T-helper 2 cell treated with Interferon-gamma antibody and Interleukin-4, amounts not matched to agents 100 ng/mL and 5 ng/mL, for 36 hours (primary cell): ENCODE measurements around the gene CGNL1. TPM values are rescaled to one million over a fixed set of nuclear protein-coding genes. Genes with fewer than 3 reads are reported as not detected.

Source experiments
- intact Hi-C: fragments of 100-400 bp; cut with micrococcal nuclease; formaldehyde crosslinking; loops from one replicate; pipeline ENCODE4 v1.15.1; 2023
- total RNA-seq: library from RNA; stranded (reverse); gene quantifications from 2 replicates; pipeline ENCODE4 v1.2.3, GENCODE V29; 2022

The CGNL1 gene
- total RNA-seq, 1 donor from 2014 or later, result not detected

DNA sequence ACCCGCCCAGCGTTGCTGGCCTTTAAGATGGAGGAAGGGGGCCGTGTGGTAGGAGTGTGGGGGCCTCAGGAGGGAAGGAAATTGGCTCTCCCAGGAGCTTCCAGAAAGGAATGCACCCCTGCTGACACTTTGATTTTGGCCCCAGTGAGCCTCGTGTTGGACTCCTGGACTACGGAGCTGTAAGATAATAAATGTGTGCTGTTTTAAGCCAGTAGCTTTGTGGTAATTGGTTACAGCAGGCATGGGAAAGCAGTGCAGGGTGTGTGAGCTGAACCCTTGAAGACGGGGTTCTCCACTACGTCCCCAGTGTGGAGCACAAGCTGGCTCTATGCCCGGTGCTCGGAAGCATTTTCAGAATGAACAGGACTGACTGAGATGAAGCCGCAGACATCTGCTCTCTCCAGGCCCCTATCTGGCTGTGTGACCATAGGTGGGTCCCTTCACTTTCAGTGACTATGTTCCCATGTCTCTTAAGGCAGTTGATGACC lies 22.9 kb upstream of the CGNL1 start:
- intact Hi-C loops, result no loop called here

DNA sequence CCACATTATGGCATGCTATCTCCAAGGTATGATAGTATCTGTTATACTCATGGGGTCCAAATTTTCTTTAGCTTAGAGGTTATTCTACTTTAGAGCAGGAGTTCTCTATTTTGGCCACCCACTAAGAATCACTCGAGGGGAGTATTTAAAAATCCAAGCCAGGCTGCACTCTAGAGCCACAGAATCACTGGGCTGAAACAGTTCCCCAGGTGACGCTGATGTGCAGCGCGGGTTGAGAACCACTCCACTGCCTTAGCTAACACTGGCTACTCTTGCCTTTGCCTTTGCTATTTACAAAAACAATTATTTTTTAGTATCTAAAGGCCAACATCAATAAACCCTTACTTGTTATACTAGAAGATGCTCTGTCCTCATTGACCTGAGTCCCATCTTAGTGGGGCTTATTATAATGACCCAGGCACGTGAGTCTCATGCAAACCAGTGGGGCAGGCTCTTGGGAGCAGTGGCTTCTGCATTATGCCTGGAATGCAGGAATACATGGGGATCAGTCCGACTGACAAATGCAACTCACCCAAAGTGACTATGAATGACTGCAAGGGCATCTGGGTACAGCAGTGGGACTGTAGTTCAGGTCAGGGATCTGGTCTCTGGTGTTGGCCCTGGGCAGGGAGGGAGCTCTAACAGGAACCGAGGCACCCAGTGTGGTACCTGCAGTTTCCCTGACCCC lies 21.7 kb upstream of the CGNL1 start:
- intact Hi-C loops, result no loop called here

DNA sequence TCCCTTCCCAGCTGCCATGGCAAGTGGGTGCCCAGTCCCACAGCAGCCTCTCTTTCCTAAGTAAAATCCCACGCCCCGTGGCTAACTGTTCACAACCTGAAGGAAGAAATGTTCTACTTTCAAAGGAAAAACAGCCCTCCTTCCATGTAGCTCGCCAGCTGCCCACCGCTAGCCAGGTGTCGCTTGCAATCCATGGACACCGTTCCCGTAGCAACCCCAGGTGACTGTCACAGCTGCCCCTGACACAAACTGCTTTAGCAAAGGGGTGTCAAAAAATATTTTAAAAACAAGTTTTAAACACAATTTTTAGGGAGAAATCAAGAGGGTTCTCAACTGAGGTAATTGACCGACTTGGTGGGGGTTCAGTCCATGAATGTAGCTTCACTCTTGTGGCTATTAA lies 21.0 kb upstream of the CGNL1 start:
- intact Hi-C loops, result no loop called here

DNA sequence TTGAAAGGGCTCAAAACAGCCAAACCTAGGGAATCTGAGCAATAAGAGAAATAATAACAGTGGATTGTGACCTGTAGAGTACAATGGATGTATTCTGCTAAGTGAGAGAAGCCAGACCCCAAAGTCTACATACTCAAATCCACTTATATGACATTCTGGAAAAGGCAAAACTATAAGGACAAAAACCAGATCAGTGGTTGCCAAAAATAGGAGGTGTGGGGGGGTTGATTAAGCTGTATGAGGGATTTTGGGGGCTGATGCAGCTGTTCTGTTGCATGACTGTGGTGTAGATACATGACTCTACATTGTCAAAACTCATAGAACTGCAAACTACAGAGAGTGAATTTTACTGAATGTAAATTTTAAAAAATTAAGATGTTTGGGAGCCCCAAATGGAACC lies 20.1 kb upstream of the CGNL1 start:
- intact Hi-C loops, result no loop called here

DNA sequence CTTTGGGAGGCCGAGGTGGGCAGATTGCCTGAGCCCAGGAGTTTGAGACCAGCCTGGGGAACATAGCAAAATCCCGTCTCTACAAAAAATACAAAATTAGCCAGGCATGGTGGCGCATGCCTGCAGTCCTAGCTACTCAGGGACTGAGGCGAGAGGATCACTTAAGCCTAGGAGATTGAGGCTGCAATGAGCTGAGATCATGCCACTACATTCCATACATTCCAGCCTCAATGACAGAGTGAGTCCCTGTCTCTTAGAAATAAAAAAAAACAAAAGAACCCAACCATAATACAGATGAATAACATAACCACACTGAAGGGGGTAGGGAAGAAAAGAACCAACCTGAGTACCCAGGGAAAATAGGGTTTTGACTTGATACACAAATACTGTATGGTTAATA lies 19.7 kb upstream of the CGNL1 start:
- intact Hi-C loops, result no loop called here

DNA sequence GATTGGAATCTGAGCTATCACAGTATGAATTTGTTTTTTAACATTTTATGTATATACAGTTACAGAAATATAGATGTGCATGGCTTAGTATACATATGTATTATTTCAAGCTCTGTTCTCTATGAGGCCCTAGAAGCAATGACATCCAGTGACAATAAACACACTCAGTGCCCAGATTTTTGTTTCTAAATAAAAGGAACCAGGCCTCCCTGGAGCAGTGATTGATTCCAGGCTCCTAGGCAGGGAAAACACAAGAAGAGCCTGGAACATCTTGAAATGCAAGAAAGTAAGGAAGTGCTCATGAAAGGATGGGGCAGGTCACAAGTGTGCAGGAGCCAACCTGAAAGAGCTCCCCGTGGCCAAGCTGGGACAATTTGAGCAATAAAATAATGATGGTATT lies 18.5 kb upstream of the CGNL1 start:
- intact Hi-C loops, result no loop called here

DNA sequence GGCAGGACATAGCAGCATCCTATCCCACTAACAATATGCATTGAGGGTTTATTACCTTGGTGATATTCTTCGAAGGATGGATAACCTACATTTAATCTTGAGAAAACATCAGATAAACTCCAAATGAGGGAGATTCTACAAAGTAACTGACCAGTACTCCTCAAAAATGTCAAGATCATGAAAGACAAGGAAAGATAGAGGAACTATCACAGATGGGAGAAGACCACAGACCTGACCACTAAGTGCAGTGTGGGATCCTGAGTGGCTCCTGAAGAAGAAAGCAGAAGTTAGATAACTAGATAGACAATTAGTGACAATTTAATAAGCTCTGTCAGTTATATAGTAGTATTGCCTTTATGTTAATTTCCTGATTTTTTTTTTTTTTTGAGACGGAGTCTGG lies 17.7 kb upstream of the CGNL1 start:
- intact Hi-C loops, result no loop called here

DNA sequence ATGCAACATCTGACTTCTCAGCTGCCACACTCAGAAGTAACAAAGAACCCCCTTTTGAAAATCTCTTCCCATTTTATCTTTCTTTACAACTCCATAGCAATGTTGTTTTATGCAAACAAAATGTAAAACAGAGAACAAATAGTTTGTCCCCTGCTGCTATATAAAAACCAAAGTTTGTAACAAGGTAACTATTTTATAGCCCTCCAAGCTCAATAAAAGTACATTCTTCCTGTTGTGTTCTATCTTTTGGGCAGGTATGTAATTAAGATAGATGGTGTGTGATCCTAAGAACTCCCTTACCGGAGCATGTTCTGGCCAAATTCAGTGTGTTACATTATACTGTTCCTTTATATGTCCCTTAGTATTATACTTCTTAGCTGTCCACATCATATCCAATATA lies 12.6 kb upstream of the CGNL1 start:
- intact Hi-C loops, result no loop called here

DNA sequence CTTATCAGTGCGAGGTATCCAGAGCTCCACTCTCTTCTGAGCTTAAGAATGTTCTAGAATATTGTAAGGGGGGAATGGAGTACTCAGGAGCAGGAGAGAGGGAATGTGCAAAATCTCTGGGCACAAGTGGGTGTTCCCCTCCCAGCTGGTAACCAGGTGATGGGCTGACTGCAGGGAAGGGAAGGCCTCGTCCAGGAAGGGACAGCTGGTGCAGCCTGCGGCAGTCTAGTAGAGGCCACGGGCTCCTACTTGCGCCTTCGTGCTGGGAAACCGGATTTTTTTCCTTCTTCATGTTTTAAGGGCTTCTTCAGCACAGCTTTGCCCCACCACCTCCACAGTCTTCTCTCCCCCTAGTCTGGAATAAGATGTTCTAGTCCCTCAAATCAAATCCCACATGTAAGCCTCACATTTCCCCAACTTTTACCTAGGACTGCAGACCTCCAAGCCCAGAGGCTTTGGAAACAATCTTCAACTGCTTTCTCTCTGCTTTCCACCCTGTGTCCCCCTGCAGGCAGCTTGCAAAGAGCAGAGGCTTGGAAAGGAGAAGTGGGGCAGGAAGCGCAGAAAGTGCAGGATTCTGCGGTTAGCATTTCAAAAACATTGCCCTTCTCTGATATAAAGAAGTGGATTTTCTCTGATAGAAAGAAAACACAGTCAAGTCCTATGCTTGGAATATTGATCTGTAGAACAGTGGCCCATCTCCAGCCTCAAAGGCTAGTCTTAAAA lies 11.9 kb upstream of the CGNL1 start:
- intact Hi-C loops, result no loop called here

DNA sequence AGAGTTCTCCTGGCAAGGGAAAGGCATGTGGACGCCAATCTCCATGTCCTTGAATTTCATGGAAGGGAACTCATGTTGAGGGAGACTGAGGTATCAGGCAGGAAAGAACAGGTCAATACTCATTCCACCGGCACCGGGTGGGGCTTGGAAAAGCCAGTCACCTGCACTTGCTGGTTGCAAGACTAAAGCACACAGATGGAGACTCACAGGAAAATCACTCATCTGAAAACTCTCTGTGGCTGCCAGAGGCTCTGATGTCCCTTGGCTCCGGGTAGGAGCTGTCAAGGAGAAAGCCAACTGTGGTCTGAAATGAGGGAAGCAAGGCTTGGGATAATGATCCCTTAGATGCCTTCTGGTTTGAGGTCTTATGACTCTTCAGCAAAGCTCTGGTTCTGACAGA lies 8.7 kb upstream of the CGNL1 start:
- intact Hi-C loops, result no loop called here

DNA sequence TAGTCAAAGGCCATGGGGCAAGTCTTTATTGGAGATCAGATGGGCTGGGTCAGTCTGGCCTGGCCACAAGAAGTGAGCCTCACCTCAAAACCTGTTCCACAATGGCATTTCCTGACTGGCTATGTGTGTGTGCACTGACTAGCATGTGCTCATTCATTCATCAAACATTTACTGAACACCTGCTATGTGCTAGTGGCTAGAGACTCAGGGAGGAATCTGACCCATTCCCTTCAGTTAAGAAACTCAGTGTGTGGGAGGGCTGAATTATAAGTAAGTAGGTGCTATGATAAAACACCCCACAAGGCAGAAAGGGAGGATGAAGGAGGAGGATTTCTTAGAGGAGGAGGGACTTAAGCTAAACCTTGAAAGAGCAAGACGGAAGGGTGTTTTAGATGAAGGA lies 5.4 kb upstream of the CGNL1 start:
- intact Hi-C loops, result no loop called here

DNA sequence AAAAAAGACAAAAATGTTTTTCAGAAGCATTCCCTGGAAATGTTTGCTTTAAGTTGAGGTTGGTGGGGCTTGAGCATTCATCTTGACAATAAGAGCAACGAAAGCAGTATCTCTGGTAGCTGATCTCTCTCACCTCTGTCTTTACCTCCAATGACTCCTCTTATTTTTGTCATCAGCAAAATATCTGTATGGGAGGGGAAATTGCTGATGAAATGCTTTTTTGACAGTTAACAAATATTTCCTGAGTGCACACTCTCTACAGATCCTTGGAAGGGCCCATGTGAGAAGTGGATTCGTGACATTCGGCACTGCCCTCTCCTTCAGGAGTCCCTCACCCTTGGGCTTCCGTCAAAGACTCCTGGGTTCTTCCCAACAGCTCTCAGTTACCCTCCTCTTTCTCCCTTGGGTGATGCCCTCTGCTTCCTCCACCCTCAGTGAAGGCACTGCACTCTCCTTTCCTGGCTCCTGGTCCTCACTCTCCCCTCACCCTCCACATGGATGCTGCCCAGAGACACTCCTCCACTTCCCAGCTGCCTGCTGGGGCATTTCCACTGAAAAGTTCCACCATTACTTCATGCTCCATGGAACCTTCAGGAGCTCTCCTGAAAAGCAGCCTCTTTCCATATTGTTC lies 2.9 kb upstream of the CGNL1 start:
- intact Hi-C loops, result no loop called here

DNA sequence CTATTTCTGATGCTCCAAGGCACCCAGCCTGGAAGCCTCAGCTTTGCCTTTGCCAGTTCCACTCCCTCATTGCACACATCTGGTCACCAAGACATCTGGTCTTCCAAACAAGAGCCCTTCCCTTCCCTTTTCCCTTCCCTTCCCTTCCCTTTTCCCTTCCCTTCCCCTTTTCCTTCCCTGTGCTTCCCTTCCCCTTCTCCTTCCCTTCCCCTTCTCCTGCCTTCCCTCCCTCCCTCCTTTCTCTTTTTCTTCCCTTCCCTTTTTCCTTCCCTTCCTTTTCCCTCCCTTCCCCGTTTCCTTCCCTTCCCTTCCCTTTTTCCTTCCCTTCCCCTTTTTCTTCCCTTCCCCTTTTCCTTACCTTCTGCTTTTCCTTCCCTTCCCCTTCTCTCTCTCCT lies 2.4 kb upstream of the CGNL1 start:
- intact Hi-C loops, result no loop called here

DNA sequence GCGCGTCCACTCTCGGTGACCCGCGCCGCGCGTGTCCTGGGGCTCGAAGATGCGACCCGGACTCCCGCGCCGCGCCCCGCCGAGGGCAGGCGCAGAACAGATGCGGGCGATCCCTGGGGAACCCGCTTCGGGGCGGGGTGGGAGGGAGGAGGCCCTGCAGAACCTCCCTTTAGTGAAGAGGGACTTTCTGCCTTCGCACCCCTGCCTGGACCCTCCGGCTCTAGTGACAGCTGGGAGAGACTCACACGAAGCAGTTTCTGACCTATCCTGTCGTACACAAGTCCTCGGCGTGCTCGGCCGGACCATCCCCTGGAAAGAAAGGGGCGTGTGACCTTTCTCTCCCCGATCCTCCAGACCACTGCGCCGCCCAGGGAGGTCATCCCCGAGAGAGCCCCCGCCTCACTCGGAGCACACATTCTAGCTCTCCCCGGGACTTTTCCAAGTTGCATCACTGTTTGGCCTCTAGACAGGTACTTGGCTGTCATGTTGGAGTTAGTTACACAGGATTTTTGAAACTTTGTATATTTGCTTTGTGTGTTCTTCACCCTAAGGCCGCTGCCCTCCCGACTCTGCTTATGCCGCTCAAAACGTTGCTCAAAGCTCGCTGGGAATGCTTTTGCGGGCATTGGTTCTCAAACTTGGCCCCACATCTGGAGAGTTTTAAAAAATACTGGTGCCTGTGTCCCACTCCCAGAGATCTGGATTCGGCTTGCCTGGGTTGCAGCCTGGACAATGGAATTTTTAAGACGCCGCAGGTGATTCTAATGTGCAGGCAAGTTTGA lies 582 bp downstream of the CGNL1 start:
- intact Hi-C loops, result no loop called here

DNA sequence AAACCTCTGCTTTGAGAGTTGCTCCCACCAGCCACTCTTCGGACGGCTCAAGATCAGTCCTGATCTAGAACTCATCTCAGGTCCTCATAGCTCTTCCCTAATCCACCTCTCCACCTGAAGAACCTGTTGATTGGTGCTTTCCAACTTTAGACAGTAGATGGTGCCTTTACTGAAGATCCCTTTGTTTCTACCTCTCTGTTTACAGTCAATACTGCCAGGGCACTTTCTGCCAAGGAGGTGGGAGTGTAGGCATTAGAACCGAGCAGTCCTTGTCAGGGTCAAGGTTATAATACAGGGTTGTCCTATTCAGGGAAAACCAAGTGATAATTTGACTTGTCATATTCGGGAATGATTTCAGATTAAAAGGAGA lies 1.2 kb downstream of the CGNL1 start:
- intact Hi-C loops, result no loop called here

DNA sequence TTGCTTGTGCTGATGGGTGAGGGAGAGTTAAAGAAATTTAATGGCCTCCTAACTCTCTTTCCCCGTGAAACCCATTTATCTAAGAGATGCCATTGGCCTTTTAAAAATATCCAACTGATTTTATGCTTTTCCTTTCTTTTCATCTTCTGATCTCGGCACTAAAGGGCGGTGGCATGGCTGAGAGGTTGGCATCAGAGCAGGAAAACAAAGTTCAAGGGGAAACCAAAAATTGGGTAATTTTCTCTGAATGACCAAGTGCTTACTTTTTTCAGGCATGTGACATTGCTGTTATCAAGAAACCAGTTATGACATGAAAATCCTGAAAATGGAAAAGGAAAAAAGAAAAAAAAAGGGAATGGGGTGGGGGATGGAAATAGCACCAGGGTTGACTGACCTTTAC lies 3.2 kb downstream of the CGNL1 start:
- intact Hi-C loops, result no loop called here

DNA sequence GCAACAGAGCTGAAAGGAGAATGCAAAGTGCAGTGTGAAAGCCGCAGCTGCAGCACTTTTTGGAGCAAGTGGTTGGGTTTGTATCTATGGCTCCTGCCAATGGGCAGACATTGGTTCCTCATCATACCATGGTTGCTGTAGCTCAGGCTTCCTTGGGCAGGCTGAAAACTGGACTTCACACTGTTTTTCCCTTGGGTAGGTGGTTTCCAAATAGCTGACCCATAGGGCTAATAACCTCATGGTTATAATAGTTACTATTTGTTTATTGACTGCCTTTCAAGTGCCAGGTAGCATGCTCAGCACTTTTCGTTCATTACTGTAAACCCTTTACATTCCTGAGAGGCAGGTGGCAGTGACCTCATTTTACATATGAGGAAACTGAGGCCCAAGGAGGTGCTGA lies 4.5 kb downstream of the CGNL1 start:
- intact Hi-C loops, result no loop called here

DNA sequence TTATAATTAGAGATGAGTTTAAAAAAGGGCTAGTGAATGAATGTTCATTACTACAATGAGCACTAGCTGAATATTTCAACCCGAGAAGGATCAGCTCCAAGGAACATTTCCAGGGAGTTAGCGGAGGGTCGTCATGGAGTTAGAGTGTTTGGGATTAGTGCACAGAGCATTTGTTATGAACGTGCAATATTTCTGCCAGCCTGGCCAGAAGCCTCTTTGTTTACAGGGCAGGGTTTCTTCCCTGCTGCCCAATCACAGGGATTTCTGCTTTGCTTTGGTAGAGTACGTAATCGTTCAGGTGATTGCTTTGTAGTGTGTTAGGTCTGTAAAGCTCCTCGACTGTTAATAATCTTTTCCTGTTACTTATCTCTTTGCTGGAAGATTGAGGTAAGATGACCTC lies 5.9 kb downstream of the CGNL1 start:
- intact Hi-C loops, result no loop called here

DNA sequence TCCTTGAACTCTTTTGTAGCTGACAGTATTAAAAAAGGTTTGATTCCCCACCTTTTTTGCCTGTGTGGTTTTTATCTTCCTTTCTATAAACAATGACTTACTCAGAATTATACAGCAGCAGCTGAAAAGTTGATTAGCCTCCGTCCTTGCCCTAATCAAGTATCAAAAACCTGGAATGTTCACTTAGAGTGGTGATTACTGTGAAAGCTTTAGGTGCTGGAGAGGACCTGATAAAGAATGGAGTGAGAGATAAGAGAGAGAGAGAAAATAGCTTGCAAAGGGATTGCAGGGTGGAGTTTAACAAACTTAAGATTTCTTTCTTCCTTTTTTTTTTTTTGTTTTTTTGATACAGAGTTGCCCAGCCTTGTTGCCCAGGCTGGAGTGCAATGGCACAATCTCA lies 6.7 kb downstream of the CGNL1 start:
- intact Hi-C loops, result no loop called here

DNA sequence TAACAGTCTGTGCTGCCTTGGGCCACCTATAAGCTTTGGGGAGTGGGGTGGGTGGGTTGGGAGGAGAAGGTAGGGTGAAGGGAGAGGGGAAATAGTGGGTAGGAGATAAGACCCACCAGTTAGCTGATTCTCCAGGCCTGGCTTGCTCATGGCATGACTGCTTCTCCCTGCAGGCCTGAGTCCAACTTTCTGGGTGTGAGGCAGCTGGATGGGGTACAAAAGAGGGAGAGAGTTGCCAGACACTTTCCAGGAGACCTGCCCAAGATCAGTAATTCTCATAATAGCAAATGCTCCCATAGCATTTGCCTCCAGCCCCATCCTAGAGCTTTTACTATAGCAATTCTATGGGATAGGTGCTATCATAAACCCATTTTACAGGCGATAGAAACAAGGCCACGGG lies 7.7 kb downstream of the CGNL1 start:
- intact Hi-C loops, result no loop called here

DNA sequence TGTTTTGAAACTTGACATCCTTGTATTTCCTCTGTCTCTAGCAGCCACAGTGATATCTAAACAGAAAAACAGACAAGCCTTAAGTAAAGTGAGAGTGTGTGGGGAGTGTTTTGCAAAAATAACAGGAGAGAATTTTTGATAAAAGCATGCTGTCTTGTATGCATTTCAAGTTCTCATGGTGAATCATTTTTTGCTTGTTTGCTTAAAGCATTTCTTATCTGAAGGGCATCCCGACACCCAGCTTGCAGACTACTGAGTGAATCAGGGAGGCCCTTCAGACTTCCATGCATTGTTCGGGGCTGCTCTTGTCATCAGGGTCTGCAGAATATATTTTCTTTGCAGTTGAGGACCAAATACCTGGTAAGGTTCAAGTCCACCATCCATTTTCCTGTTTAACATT lies 8.5 kb downstream of the CGNL1 start:
- intact Hi-C loops, result no loop called here

DNA sequence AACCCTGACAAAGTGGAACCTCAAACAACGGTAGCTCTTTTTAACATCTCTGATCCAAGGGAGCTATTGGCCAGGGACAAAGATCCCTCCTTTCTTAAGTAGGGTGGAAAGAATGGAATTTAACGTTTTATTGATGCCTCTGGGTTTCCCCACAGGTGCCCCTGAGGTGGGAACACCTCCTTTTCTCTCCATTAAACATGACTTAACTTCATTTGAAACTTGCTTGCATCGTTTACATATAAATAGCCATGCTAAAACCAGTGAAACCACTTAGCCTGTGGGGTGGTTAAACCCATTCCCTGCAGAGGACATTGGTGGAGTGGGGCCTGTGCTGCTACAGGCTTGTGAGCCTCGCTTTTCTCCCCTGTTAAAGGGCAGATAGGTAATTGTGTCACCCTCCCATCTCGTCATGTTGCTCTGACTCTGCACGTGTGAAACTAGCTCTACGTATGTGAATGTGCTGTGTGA lies 9.7 kb downstream of the CGNL1 start:
- intact Hi-C loops, result no loop called here
